ENCODE results near the gene PRRT3. TPM values are rescaled to one million over a fixed set of nuclear protein-coding genes. Genes with fewer than 3 reads are reported as not detected.

PRRT3 gene
- total and polyA plus RNA-seq, 2 of the 8 experiments (the other 6 are each of a cell fraction or from before 2014, with no cell fraction given), result 9.0 to 9.2 TPM

DNA sequence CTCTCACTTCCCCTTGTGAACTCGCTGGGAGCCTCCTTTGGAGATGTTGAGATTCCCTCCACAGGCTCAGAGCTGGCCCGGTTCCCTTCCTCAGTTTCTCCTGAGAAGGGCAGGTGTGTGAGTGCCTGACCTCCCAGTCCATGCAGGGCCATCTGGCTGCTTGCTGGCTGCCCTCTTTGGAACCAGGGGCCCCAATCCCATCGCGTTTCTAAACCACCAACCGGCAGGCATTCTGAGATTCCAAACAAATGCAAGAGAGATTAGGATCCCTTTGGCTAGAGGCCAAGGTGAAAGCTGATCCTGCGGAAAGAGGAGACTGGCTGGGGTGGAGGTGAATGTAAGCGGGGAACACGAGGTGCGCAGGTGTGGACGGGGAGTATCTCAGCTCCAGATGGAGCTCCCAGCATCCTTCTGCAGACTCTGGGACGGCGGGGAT is 2.9 kb upstream of the PRRT3 start (continued):
- TF ChIP-seq TAF7 (optimal IDR thresholded peaks at IDR 0.05; ENCODE audit: borderline replicate concordance, low read depth, low read length) (no peak), CHD2 (IDR thresholded peaks at IDR 0.05; ENCODE audit: low read length) (0 out of 2 replicates have a peak, but pooled peaks have one; percentile 19)

Measured in H1 (cell line).